Osteocyte (in vitro differentiated cells): ENCODE results near the gene FHIT. TPM values are rescaled to one million over a fixed set of nuclear protein-coding genes. Genes with fewer than 3 reads are reported as not detected.

ENCODE experiments used
- DNase-seq: peaks from one replicate; pipeline ENCODE4 v3.0.0; 2021; ENCODE audit warnings: mixed read lengths; ENCODE audit not compliant: unreplicated experiment; ENCODE audit errors: extremely low spot score
- H3K27ac Mint-ChIP-seq: one replicate; pipeline ENCODE4 v1.8.0; 2021; ENCODE audit warnings: mild to moderate bottlenecking, mixed read lengths; ENCODE audit not compliant: unreplicated experiment
- H3K27me3 Mint-ChIP-seq: one replicate; pipeline ENCODE4 v1.8.0; 2021; ENCODE audit warnings: mixed read lengths; ENCODE audit not compliant: unreplicated experiment
- H3K36me3 Mint-ChIP-seq: one replicate; pipeline ENCODE4 v1.8.0; 2021; ENCODE audit warnings: mixed read lengths; ENCODE audit not compliant: unreplicated experiment
- H3K4me1 Mint-ChIP-seq: one replicate; pipeline ENCODE4 v1.8.0; 2021; ENCODE audit warnings: mixed read lengths; ENCODE audit not compliant: unreplicated experiment
- H3K4me3 Mint-ChIP-seq: one replicate; pipeline ENCODE4 v1.8.0; 2021; ENCODE audit warnings: mild to moderate bottlenecking, moderate library complexity, mixed read lengths; ENCODE audit not compliant: unreplicated experiment
- H3K9me3 Mint-ChIP-seq: one replicate; pipeline ENCODE4 v1.8.0; 2021; ENCODE audit warnings: mixed read lengths; ENCODE audit not compliant: unreplicated experiment
- total RNA-seq: library from RNA; stranded (reverse); gene quantifications from 2 replicates; pipeline ENCODE4 v1.2.1, GENCODE V29; 2021
- TF ChIP-seq, protein P1 (sequence below): fragments of 200-600 bp; sonication (generic); IDR thresholded peaks from 2 replicates; pipeline ENCODE4 v1.5.0; 2021; ENCODE audit warnings: antibody characterized with exemption, mild to moderate bottlenecking, moderate library complexity

The FHIT gene
- total RNA-seq, 1 donor from 2014 or later, result 2.3 TPM

DNA sequence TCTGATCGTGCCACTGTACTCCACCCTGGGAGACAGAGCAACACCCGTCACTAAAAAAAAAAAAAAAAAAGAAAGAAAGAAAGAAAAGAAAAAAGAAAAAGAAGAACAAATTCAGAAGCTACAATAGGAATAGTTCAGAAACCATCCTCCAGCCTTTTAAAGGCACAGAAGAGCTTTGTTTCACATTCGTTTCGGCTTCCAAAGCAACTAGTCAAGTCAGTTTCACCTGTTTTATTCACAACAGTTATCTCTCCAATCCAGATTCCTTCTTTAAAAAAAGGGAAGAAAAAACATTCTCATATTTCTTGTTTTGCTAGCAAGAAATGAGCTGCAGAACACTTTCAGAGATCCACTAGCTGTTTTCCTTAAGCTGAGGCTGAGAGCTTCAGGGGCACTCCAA lies 1433.7 kb downstream of the FHIT start:
- peaks cover 4% of the 10 kb centered on the region for H3K36me3 Mint-ChIP-seq
- H3K4me3 Mint-ChIP-seq, result peak overlapping the region; percentile 33
- TF ChIP-seq, protein P1, sequence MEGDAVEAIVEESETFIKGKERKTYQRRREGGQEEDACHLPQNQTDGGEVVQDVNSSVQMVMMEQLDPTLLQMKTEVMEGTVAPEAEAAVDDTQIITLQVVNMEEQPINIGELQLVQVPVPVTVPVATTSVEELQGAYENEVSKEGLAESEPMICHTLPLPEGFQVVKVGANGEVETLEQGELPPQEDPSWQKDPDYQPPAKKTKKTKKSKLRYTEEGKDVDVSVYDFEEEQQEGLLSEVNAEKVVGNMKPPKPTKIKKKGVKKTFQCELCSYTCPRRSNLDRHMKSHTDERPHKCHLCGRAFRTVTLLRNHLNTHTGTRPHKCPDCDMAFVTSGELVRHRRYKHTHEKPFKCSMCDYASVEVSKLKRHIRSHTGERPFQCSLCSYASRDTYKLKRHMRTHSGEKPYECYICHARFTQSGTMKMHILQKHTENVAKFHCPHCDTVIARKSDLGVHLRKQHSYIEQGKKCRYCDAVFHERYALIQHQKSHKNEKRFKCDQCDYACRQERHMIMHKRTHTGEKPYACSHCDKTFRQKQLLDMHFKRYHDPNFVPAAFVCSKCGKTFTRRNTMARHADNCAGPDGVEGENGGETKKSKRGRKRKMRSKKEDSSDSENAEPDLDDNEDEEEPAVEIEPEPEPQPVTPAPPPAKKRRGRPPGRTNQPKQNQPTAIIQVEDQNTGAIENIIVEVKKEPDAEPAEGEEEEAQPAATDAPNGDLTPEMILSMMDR, result no peak
- no peak for DNase-seq
- H3K4me1 Mint-ChIP-seq, result peaks cover 68% of the 10 kb centered on the region
- H3K27me3 Mint-ChIP-seq, result no peaks in the 10 kb centered on the region
- H3K9me3 Mint-ChIP-seq, result peaks cover 12% of the 10 kb centered on the region
- peak overlapping the region; percentile 95 for H3K27ac Mint-ChIP-seq

- H3K27ac Mint-ChIP-seq, result peak overlapping the region; percentile 95
- H3K9me3 Mint-ChIP-seq, result peaks cover 5% of the 10 kb centered on the region
- H3K4me1 Mint-ChIP-seq, result peaks cover 78% of the 10 kb centered on the region
- no peaks in the 10 kb centered on the region for H3K27me3 Mint-ChIP-seq
- no peaks in the 10 kb centered on the region for H3K36me3 Mint-ChIP-seq
- no peak for DNase-seq
- TF ChIP-seq, protein P1, result no peak
- H3K4me3 Mint-ChIP-seq, result no peak overlapping the region
Observed at GRCh38 chr3:59816312-59816711, 1434.9 kb downstream of the FHIT start.

DNA sequence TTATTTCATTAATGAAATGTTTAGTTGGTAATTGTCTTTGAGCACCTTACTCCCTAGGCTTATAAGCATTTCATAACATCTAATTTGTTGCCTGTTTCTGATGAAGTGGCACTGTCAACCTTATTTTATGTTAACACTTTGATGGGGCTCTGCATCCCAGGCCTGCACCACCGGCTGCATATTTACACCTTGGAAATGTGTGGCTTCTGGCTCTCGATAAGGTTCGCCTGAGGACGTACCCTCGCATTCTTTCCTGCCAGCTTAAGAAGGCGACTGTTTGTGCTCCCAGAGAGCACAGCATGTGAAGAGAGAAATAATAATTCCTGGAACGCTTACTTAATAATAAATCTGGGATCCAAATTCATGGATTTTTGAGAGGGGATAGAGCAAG lies 1438.1 kb downstream of the FHIT start:
- TF ChIP-seq, protein P1, result no peak
- Mint-ChIP-seq H3K36me3 (no peaks in the 10 kb centered on the region), H3K4me3 (no peak overlapping the region), H3K9me3 (no peaks in the 10 kb centered on the region), H3K27me3 (no peaks in the 10 kb centered on the region), H3K27ac (peak overlapping the region; percentile 49), H3K4me1 (peaks cover 67% of the 10 kb centered on the region)
- DNase-seq, result no peak

- H3K27ac Mint-ChIP-seq, result no peak overlapping the region
- TF ChIP-seq, protein P1, result no peak
- no peak overlapping the region for H3K4me3 Mint-ChIP-seq
- no peaks in the 10 kb centered on the region for H3K9me3 Mint-ChIP-seq
- DNase-seq, result no peak
- no peaks in the 10 kb centered on the region for H3K36me3 Mint-ChIP-seq
- H3K27me3 Mint-ChIP-seq, result no peaks in the 10 kb centered on the region
- peaks cover 60% of the 10 kb centered on the region for H3K4me1 Mint-ChIP-seq
Observed at GRCh38 chr3:59812237-59813147, 1438.8 kb downstream of the FHIT start.

DNA sequence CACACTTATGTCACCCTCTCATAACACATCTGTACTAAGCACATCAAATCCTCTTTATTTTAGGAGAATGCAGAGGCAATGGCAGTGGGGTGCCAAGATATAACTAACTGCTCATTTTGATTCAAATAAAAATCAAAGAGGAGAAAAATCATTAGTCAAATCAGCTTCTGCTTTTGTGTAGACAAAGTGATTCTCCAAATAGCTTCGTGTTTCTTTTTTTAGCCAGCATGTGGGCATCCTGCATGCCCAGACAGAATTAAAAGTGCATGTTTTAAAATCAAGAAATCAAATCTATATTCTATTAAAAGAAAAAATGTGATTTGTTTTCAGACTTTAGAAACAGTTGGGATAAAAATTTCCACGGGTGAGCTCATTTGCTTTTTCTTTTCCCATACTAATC lies 1440.1 kb downstream of the FHIT start:
- Mint-ChIP-seq H3K9me3 (no peaks in the 10 kb centered on the region), H3K27me3 (no peaks in the 10 kb centered on the region), H3K4me3 (no peak overlapping the region), H3K36me3 (no peaks in the 10 kb centered on the region), H3K4me1 (peaks cover 47% of the 10 kb centered on the region), H3K27ac (no peak overlapping the region)
- no peak for DNase-seq
- TF ChIP-seq, protein P1, result no peak
